WTC11 (cell line): ENCODE results near the gene CHST6. TPM values are rescaled to one million over a fixed set of nuclear protein-coding genes. Genes with fewer than 3 reads are reported as not detected.

Experiments used
- ATAC-seq: fragments of 200-7000 bp; cut with Tn5 transposase; 2 replicates; pipeline ENCODE4 v1.10.0; 2021; ENCODE audit warnings: mild to moderate bottlenecking, moderate library complexity
- CTCF ChIA-PET: fragments of 300-600 bp; sonication (Branson Sonifier 250); formaldehyde crosslinking; loops from one replicate; lab custom pipeline; 2021; ENCODE audit warnings: antibody characterized with exemption; lab: Charles Lee
- POLR2A ChIA-PET: fragments of 350-600 bp; sonication (Branson Sonifier 250); formaldehyde crosslinking; loops from one replicate; lab custom pipeline; 2021; ENCODE audit warnings: antibody characterized with exemption; lab: Charles Lee
- DNase-seq: peaks from one replicate; pipeline ENCODE4 v3.0.0; 2021; ENCODE audit warnings: low spot score
- H3K27ac Mint-ChIP-seq: 2 replicates; pipeline ENCODE4 v1.8.0; 2021; ENCODE audit warnings: mixed read lengths
- H3K27me3 Mint-ChIP-seq: 2 replicates; pipeline ENCODE4 v1.8.0; 2021; ENCODE audit warnings: low read depth, mild to moderate bottlenecking, moderate library complexity, mixed read lengths
- H3K36me3 Mint-ChIP-seq: 2 replicates; pipeline ENCODE4 v1.8.0; 2021; ENCODE audit warnings: mixed read lengths
- H3K4me1 Mint-ChIP-seq: 2 replicates; pipeline ENCODE4 v1.8.0; 2022; ENCODE audit warnings: mixed read lengths
- H3K4me3 Mint-ChIP-seq: 2 replicates; pipeline ENCODE4 v1.8.0; 2021; ENCODE audit warnings: mild to moderate bottlenecking, moderate library complexity, mixed read lengths
- H3K9me3 Mint-ChIP-seq: 2 replicates; pipeline ENCODE4 v1.8.0; 2021; ENCODE audit warnings: mixed read lengths
- AR ChIP-seq: fragments of 250-450 bp; sonication (Bioruptor Pico); IDR thresholded peaks from 2 replicates; pipeline ENCODE4 v1.9.0; 2021; ENCODE audit warnings: mild to moderate bottlenecking
- CBFB ChIP-seq: sonication (generic); formaldehyde crosslinking; IDR thresholded peaks from 2 replicates; pipeline ENCODE4 v1.8.1; 2022; ENCODE audit warnings: mild to moderate bottlenecking, low read depth, missing genetic modification reagents
- CREM ChIP-seq: sonication (generic); formaldehyde crosslinking; IDR thresholded peaks from 2 replicates; pipeline ENCODE4 v1.8.1; 2022; ENCODE audit warnings: mild to moderate bottlenecking, missing genetic modification reagents, moderate library complexity
- CTCF ChIP-seq: fragments of 200-600 bp; IDR thresholded peaks from 2 replicates; pipeline ENCODE4 v1.8.0; 2022; ENCODE audit warnings: antibody characterized with exemption
- GABPB1 ChIP-seq: sonication (generic); formaldehyde crosslinking; IDR thresholded peaks from 2 replicates; pipeline ENCODE4 v1.8.1; 2023; ENCODE audit warnings: mild to moderate bottlenecking, missing genetic modification reagents
- GRHL2 ChIP-seq: fragments of 250-450 bp; sonication (Bioruptor Pico); IDR thresholded peaks from 2 replicates; pipeline ENCODE4 v1.8.0; 2022; ENCODE audit warnings: mild to moderate bottlenecking, moderate library complexity; ENCODE audit not compliant: insufficient replicate concordance, severe bottlenecking
- IRF2 ChIP-seq: sonication (generic); formaldehyde crosslinking; IDR thresholded peaks from 2 replicates; pipeline ENCODE4 v1.8.0; 2022; ENCODE audit warnings: low read depth, missing genetic modification reagents, borderline replicate concordance
- JAZF1 ChIP-seq: fragments of 250-450 bp; sonication (Bioruptor Pico); IDR thresholded peaks from 2 replicates; pipeline ENCODE4 v1.9.0; 2021; ENCODE audit warnings: moderate library complexity, mild to moderate bottlenecking, inconsistent platforms
- MYBL2 ChIP-seq: sonication (generic); formaldehyde crosslinking; IDR thresholded peaks from 2 replicates; pipeline ENCODE4 v1.8.1; 2023; ENCODE audit warnings: mild to moderate bottlenecking, moderate library complexity, missing genetic modification reagents
- PRRX2 ChIP-seq: fragments of 250-450 bp; sonication (Bioruptor Pico); IDR thresholded peaks from 2 replicates; pipeline ENCODE4 v1.8.0; 2021; ENCODE audit warnings: mild to moderate bottlenecking
- RORB ChIP-seq: fragments of 250-450 bp; sonication (Bioruptor Pico); IDR thresholded peaks from 2 replicates; pipeline ENCODE4 v1.9.0; 2021; ENCODE audit warnings: mild to moderate bottlenecking
- SMAD3 ChIP-seq: sonication (generic); formaldehyde crosslinking; IDR thresholded peaks from 2 replicates; pipeline ENCODE4 v1.8.0; 2022; ENCODE audit warnings: missing genetic modification reagents, mild to moderate bottlenecking, borderline replicate concordance
- SOX15 ChIP-seq: fragments of 250-450 bp; sonication (Bioruptor Pico); IDR thresholded peaks from 2 replicates; pipeline ENCODE4 v1.9.0; 2021; ENCODE audit warnings: mild to moderate bottlenecking
- TEAD4 ChIP-seq: sonication (generic); formaldehyde crosslinking; IDR thresholded peaks from 2 replicates; pipeline ENCODE4 v1.8.0; 2022; ENCODE audit warnings: mild to moderate bottlenecking, missing genetic modification reagents
- USF2 ChIP-seq: sonication (generic); formaldehyde crosslinking; IDR thresholded peaks from 2 replicates; pipeline ENCODE4 v1.8.1; 2023; ENCODE audit warnings: mild to moderate bottlenecking, missing genetic modification reagents, moderate library complexity
- ZBTB21 ChIP-seq: sonication (generic); formaldehyde crosslinking; IDR thresholded peaks from 2 replicates; pipeline ENCODE4 v1.8.1; 2023; ENCODE audit warnings: mild to moderate bottlenecking, missing genetic modification reagents, borderline replicate concordance
- ZNF232 ChIP-seq: sonication (generic); formaldehyde crosslinking; IDR thresholded peaks from 2 replicates; pipeline ENCODE4 v1.8.0; 2022; ENCODE audit warnings: mild to moderate bottlenecking, missing genetic modification reagents
- ZNF396 ChIP-seq: fragments of 250-450 bp; sonication (Bioruptor Pico); IDR thresholded peaks from 2 replicates; pipeline ENCODE4 v1.8.0; 2021; ENCODE audit warnings: mild to moderate bottlenecking, moderate library complexity, borderline replicate concordance
- ZNF416 ChIP-seq: fragments of 250-450 bp; sonication (Bioruptor Pico); IDR thresholded peaks from 2 replicates; pipeline ENCODE4 v1.9.0; 2021; ENCODE audit warnings: mild to moderate bottlenecking, inconsistent platforms
- ZNF425 ChIP-seq: fragments of 250-450 bp; sonication (Bioruptor Pico); conservative IDR thresholded peaks from 2 replicates; pipeline ENCODE4 v1.9.0; 2021; ENCODE audit warnings: mild to moderate bottlenecking
- total RNA-seq: library from RNA; stranded (reverse); gene quantifications from 3 replicates; pipeline ENCODE4 v1.2.3, GENCODE V29; 2021
- TF ChIP-seq, protein P1 (sequence below): sonication (generic); formaldehyde crosslinking; IDR thresholded peaks from 2 replicates; pipeline ENCODE4 v1.8.1; 2023; ENCODE audit warnings: mild to moderate bottlenecking, missing genetic modification reagents
- TF ChIP-seq, protein P2 (sequence below): sonication (generic); formaldehyde crosslinking; conservative IDR thresholded peaks from 2 replicates; pipeline ENCODE4 v1.8.1; 2022; ENCODE audit warnings: mild to moderate bottlenecking, missing genetic modification reagents
- TF ChIP-seq, protein P3 (sequence below): sonication (generic); formaldehyde crosslinking; IDR thresholded peaks from 2 replicates; pipeline ENCODE4 v1.8.0; 2022; ENCODE audit warnings: mild to moderate bottlenecking, missing genetic modification reagents

CHST6 gene
- total RNA-seq, 1 experiment from 2014 or later = 20.2 TPM

- TF ChIP-seq, protein P1, sequence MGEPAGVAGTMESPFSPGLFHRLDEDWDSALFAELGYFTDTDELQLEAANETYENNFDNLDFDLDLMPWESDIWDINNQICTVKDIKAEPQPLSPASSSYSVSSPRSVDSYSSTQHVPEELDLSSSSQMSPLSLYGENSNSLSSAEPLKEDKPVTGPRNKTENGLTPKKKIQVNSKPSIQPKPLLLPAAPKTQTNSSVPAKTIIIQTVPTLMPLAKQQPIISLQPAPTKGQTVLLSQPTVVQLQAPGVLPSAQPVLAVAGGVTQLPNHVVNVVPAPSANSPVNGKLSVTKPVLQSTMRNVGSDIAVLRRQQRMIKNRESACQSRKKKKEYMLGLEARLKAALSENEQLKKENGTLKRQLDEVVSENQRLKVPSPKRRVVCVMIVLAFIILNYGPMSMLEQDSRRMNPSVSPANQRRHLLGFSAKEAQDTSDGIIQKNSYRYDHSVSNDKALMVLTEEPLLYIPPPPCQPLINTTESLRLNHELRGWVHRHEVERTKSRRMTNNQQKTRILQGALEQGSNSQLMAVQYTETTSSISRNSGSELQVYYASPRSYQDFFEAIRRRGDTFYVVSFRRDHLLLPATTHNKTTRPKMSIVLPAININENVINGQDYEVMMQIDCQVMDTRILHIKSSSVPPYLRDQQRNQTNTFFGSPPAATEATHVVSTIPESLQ (CRISPR knock-in tag) = no peak
- no peak for TF ChIP-seq AR (CRISPR knock-in tag)
- no peak for TF ChIP-seq ZNF425 (CRISPR knock-in tag)
- no peak for TF ChIP-seq USF2
- no peak for TF ChIP-seq TEAD4 (CRISPR knock-in tag)
- TF ChIP-seq RORB (CRISPR knock-in tag) = no peak
Measured at GRCh38 chr16:75466760-75467159, 28.5 kb downstream of the CHST6 start (continued).

GRCh38 chr16:75464122-75464918, 30.9 kb downstream of the CHST6 start, which contains the start of gene TMEM170A:
TSS of gene TMEM170A (minus strand) at chr16:75464689. CDS start at chr16:75464600, 89 bp downstream.
- H3K36me3 Mint-ChIP-seq = peaks cover 4% of the 10 kb centered on the region
- peak within 1 kb of the TSS; percentile 89 for H3K4me3 Mint-ChIP-seq
- CTCF ChIA-PET = interaction anchor here (0.7 to 3.0 kb wide), 30 partner anchors 8 to 265 kb away, joined by 3 to 27 read pairs (median 5); partner anchors contain the start of genes CFDP1, CHST5 and CHST6
- H3K27ac Mint-ChIP-seq = peak within 1 kb of the TSS; percentile 84
- ATAC-seq (peak; percentile 97), DNase-seq (peak; percentile 100)
- peaks cover 34% of the 10 kb centered on the region for H3K4me1 Mint-ChIP-seq
- no peaks in the 10 kb centered on the region for H3K9me3 Mint-ChIP-seq
- POLR2A ChIA-PET = interaction anchor here (0.9 to 1.3 kb wide), 4 partner anchors 31 to 159 kb away, joined by 4 to 10 read pairs (median 4); partner anchors contain the start of genes ADAT1 and CFDP1
- no peaks in the 10 kb centered on the region for H3K27me3 Mint-ChIP-seq
- TF ChIP-seq SOX15 (no peak), CTCF (peak; percentile 100), GRHL2 (CRISPR knock-in tag) (no peak), CREM (CRISPR knock-in tag) (peak; percentile 72; the same call in 1 of the 2 replicates), CBFB (0 out of 2 replicates have a peak, but pooled peaks have one; percentile 16), SMAD3 (CRISPR knock-in tag) (no peak; the same call in 1 of the 2 replicates), ZNF396 (CRISPR knock-in tag) (no peak), PRRX2 (CRISPR knock-in tag) (no peak), ZNF416 (CRISPR knock-in tag) (no peak), JAZF1 (CRISPR knock-in tag) (no peak), GABPB1 (CRISPR knock-in tag) (peak; percentile 43), ZNF232 (CRISPR knock-in tag) (no peak), MYBL2 (peak; percentile 83), ZBTB21 (CRISPR knock-in tag) (0 out of 2 replicates have a peak, but pooled peaks have one; percentile 62), IRF2 (CRISPR knock-in tag) (no peak)
- TF ChIP-seq, protein P2, sequence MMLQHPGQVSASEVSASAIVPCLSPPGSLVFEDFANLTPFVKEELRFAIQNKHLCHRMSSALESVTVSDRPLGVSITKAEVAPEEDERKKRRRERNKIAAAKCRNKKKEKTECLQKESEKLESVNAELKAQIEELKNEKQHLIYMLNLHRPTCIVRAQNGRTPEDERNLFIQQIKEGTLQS (CRISPR knock-in tag) = no peak
- TF ChIP-seq, protein P3, sequence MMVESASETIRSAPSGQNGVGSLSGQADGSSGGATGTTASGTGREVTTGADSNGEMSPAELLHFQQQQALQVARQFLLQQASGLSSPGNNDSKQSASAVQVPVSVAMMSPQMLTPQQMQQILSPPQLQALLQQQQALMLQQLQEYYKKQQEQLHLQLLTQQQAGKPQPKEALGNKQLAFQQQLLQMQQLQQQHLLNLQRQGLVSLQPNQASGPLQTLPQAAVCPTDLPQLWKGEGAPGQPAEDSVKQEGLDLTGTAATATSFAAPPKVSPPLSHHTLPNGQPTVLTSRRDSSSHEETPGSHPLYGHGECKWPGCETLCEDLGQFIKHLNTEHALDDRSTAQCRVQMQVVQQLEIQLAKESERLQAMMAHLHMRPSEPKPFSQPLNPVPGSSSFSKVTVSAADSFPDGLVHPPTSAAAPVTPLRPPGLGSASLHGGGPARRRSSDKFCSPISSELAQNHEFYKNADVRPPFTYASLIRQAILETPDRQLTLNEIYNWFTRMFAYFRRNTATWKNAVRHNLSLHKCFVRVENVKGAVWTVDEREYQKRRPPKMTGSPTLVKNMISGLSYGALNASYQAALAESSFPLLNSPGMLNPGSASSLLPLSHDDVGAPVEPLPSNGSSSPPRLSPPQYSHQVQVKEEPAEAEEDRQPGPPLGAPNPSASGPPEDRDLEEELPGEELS (CRISPR knock-in tag) = peak; percentile 72
